Coronary artery (tissue), 2 donors: Measurements from ENCODE around the gene KLK7.

Experiments
- DNase-seq: peaks from one replicate; pipeline ENCODE4 v3.0.0-alpha.2; 2017; ENCODE audit warnings: low spot score
- H3K27ac ChIP-seq, 2 donors: fragments of 200-600 bp; sonication (generic); one replicate each; pipeline ENCODE4 v1.5.1; 2016 to 2019
- H3K4me3 ChIP-seq: fragments of 200-600 bp; sonication (generic); 2 replicates; pipeline ENCODE4 v1.5.1; 2016; ENCODE audit warnings: mild to moderate bottlenecking, moderate library complexity
- TF ChIP-seq, protein P1 (sequence below): fragments of 200-600 bp; sonication (generic); IDR thresholded peaks from one replicate; pipeline ENCODE4 v1.5.1; 2019; ENCODE audit warnings: antibody characterized with exemption

Gene KLK7

DNA sequence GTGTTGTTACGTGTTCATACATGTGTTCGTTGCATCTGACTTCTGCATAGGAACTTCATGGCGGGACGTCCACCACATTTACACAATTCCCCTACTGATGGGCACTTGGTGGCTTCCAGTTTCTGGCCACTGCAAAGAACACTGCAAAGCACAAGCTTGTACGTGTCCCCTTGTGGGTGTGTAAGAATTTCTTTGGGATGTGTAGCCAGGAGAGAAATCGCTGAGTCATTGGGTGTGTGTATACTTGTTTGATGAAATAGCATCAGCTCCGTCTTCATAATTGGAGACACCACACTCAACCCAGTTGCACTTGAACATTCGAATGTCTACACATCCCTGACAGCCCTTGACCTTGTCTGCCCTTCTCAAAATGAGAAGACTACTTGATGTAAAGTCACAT, 50.1 kb downstream of the KLK7 start:
- no peak overlapping the region for H3K27ac ChIP-seq
- no peak overlapping the region for H3K4me3 ChIP-seq
- DNase-seq: no peak
- TF ChIP-seq, protein P1, sequence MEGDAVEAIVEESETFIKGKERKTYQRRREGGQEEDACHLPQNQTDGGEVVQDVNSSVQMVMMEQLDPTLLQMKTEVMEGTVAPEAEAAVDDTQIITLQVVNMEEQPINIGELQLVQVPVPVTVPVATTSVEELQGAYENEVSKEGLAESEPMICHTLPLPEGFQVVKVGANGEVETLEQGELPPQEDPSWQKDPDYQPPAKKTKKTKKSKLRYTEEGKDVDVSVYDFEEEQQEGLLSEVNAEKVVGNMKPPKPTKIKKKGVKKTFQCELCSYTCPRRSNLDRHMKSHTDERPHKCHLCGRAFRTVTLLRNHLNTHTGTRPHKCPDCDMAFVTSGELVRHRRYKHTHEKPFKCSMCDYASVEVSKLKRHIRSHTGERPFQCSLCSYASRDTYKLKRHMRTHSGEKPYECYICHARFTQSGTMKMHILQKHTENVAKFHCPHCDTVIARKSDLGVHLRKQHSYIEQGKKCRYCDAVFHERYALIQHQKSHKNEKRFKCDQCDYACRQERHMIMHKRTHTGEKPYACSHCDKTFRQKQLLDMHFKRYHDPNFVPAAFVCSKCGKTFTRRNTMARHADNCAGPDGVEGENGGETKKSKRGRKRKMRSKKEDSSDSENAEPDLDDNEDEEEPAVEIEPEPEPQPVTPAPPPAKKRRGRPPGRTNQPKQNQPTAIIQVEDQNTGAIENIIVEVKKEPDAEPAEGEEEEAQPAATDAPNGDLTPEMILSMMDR: no peak

DNA sequence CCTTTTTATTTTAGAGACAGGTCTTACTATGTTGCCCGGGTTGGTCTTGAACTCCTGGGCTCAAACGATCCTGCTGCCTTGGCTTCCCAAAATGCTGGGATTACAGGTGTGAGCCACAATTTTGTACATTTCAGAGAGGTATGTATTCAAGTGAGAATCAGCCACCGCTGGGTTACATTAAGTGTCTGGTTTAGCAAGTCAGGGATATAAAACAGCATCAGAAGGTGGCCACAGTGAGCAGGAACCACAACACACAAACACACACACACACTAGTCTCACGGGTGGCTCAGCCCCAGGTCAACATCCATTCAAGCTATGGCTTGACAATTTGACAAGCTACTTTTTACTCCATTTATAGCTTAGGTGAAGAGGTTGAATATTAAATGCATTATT, 51.0 kb downstream of the KLK7 start:
- TF ChIP-seq, protein P1: no peak
- H3K27ac ChIP-seq: no peak overlapping the region
- no peak overlapping the region for H3K4me3 ChIP-seq
- DNase-seq: no peak

DNA sequence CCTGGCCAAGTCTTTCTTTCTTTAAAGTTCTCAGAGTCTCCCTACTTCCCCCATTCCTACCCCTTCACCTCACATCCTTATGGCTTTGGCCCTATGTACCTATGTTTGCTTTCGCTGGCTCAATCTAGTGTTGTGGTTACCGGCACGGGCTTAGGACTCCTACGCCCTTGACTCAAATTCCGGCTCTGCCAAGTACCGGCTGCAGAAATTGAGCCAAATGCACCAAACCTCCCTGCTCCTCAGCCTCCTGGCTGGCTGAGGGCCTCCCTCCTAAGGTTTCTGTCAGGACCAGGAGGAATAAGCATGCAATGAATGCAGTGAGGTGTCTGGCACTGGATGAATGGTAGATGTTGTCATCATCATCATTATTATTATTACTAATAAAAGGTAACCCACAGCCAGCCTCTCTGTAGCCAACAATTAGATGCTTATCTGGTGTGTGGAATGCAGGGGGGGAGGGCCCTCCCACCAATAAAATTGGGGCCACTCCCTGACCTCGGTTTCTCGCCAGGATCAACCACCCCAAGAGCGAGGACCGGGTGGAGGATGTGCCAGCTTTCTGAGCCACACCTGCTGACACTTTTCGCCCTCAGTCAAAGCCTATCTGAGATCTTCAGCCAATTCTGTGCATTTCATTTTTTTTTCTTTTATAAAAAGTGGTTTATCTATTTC, 51.6 kb downstream of the KLK7 start:
- DNase-seq: no peak
- Histone ChIP-seq H3K4me3 (no peak overlapping the region), H3K27ac (no peak overlapping the region)
- TF ChIP-seq, protein P1: no peak

DNA sequence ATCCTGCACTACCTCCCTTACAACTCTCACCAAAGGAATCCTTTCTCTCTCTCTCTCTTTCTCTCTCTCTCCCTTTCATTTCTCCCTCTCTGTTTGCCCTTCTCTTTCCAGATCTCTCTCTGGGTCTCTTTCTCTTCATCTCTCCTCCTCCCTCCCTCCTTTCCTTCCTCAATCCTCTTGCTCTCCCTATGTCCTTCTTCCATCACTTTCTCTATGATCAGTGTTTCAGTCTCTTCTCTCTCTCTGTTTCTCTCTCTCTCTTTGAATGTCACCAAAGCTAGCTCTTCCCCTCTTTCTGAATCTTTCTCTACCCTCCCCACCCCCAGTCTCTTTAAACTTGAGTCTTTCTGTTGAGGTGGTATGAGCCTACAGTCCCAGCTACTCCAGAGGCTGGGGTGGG, 52.7 kb downstream of the KLK7 start:
- no peak for DNase-seq
- TF ChIP-seq, protein P1: no peak
- H3K27ac ChIP-seq: no peak overlapping the region
- H3K4me3 ChIP-seq: no peak overlapping the region

DNA sequence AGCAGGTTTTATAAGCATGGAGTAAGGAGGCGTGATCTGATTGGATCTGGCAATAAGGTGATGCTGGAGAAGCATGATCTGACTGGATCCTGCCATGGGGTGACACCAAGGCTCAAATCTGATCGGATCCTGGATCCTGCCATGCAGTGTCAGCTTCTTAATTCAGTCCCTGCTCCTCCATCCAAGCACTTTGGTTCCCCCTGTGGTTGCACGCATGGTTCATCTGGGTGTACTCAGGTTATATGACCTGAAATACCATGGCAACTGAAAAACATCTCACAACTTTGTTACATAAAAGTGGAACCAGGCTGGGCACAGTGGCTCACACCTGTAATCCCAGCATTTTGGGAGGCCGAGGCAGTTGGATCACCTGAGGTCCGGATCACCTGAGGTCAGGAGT, 54.9 kb downstream of the KLK7 start:
- Histone ChIP-seq H3K4me3 (no peak overlapping the region), H3K27ac (no peak overlapping the region)
- TF ChIP-seq, protein P1: no peak
- no peak for DNase-seq
